Activated CD4-positive, alpha-beta T cell treated with anti-CD3 and anti-CD28 coated beads, Interleukin-2, Interleukin-4, amounts not matched to agents 100 ng/mL and 50 ng/mL, durations not matched to agents 16 hours and 8 hours (primary cell): ENCODE measurements around the gene BRINP3.

Source experiments
- DNase-seq: peaks from one replicate; pipeline ENCODE4 v3.0.0-alpha.2; 2020; ENCODE audit warnings: low spot score

Gene BRINP3

DNA sequence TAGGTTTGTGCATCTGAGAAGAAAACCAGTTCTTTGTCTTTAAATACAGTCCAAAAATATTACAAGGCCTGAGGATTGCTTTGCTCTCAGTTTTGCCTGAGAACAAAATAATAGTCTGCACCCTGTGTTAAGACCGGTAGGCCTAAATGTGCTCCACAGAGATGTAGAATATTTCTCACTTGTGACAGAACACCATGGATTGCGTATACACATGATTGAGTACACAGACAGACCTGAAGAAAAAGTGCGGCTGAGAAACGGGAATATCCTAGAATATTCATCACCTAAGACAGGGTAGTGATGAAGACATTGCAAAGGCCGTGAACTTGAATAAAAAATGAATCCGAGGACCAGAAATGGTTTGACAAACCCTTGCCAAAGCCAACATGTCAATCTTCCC is 155.4 kb downstream of the BRINP3 start:
- no peak for DNase-seq

DNA sequence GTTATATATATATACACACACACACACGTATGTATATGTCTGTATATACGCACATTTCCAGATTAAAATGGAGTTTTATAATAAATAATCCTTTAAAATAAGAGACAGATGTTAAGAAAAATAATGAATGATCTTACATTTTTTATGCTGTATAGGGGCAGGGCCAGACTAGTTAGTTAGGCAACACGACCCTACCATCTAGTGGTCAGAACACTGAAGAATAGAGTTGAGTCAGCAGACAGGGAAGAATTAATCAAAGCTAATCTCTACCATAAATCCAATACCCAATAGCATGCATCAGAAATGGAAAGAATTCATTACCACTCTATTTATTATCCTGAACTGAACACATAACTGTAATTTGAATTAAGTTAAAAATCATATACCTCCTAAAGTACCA is 156.7 kb downstream of the BRINP3 start:
- DNase-seq, result no peak

DNA sequence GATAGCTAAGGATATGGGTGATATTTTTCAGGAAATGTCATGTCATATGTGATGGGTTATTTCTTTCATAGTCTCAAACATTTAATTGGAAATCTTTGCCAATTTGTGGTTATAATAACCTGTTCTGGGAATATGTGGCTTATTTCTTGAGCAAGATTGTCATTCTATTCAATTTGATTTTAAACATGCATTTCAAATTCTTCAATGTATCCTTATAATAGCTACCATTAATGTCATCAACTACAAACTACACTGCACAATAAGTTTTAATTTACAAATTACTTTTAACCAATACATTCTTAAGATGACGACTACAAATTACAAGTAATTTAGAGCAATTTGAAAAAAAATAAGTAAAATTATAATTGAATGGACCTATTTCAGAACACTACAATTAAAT is 164.9 kb downstream of the BRINP3 start:
- DNase-seq, result no peak

DNA sequence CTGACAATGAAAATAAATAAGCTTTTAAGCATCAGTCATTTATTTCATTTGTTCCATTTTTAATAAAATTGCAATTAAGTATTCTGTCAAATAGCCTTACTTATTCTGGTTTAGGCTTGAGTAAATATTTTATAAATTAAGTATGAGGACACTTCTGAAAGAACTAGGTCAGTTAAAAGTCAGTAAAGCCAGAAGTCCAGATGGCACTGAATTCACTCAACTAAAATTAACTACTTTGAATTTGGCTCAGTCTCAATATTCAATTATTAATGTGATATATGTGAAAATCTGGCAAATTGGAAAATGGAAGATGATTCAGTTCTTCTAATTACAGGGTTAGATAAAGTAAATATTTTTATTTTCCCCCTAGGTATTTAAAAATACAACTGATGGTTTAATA is 174.2 kb downstream of the BRINP3 start:
- no peak for DNase-seq

DNA sequence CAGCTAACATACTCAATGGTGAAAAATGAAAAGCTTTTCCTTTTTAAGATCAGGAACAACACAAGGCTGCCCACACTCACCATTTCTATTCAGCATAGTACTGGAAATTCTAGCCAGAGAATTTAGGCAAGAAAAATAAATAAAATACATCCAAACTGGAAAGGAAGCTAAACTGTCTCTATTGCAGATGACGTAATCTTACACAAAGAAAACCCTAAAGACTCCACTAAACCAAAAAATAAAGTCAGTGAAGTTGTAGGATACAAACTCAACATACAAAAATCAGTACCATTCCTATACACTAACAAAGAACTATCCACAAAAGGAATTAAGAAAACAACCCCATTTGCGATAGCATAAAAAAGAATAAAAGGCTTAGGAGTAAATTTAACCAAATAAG is 181.2 kb downstream of the BRINP3 start:
- no peak for DNase-seq

DNA sequence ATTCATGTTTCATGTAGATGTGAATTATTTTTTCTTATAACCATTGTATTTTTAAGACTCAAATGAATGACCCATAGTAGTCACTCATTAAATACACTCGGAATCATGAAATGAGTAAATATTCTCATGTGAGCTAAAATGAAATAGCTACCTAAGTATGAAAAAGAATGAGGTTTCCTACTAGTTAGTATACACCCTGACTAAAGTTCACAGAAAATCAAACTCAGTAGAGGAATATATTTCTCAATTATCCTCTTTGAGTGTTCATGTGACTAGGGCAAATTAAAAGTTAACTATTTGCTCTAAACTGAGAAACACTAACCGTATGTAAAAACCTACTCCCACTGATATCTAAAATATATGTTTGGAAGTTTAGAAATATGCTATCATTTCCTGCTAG is 187.8 kb downstream of the BRINP3 start:
- no peak for DNase-seq

DNA sequence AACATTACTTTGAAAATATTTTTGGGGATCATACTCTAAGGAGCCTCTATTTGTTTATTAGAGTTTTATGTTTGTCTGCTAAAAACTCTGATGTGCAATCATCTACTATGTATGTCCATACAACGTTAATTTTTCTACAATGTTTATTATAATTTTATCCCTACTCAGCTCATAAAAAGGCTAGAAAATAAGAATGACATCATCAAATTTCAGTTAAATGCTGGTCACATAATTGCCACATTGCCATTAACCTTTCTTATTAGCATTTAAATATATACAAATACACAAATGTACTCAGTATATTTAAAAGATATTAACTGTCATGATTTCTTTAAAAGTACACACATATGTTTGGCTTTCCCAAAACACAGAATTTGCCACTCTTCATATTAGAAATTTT is 191.6 kb downstream of the BRINP3 start:
- no peak for DNase-seq

DNA sequence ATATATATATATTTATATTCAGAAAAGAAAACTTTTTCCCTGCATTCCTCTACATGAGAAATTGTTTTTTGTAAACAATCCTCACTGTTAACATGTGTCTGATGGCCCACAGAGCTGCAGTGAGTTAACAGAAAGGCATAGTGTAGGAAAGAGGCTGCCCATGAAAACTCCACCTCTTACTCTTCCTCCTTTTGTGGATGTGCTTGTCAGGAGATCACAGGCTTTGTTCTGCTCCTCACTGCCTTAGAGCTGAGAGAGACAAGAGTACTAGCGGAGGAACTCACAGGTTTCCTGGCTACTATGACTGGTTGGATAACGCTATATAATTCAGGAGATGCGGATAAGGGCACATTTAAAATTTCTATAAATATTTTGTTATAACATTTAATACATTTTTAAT is 200.6 kb downstream of the BRINP3 start:
- DNase-seq, result no peak

DNA sequence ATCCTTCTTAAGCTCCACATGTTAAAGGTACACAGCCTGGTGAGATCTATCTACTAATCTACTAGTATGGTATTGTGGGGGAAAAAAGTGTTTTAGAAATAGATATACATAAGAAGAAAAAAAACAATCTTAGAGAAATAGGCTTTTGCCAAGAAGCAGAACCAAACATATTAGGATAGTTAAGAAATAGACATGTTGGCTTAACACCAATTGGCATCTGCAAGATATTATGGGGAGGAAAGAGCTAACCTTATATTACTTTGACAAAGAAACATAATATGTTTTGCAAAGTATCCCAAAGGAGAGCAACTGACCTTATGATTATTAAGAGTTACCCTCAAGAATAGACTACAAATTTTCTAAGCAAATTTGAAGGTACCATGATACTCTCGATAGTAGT is 202.9 kb downstream of the BRINP3 start:
- no peak for DNase-seq

DNA sequence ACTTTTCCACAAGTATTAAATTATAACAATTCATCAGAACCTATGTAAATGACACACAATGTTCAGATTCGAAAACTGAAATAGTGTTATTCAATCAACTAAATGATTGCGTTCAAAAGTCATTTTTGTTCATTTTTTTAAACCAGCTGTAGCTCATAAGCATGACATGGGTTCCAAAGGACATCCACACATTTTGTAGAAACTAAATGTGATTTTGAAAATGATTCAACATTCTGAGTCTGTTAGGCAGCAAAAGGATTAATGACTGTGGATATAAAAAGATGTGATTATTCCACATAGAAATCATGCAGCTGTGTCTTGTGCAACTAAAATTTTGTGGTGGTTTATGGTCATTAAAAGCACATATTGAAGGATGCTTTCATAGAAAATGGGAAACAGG is 204.5 kb downstream of the BRINP3 start:
- no peak for DNase-seq

DNA sequence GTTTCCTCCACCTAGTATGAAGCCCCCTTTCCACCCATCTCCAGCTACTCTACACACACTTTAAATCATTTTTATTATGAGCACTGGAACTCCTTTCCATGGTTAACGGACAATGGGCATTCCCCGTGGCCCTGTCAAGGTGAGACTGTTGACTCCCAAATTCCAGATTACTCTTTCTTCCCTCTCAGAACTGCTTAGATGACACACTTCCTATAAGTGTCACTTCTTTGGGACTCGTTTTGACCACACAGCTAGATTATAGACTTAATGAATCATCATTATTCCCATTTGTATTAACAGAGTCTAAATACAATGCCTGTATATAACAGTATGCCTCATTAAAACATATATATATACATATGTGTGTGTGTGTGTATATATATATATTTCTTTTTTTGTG is 215.1 kb downstream of the BRINP3 start:
- DNase-seq, result no peak

DNA sequence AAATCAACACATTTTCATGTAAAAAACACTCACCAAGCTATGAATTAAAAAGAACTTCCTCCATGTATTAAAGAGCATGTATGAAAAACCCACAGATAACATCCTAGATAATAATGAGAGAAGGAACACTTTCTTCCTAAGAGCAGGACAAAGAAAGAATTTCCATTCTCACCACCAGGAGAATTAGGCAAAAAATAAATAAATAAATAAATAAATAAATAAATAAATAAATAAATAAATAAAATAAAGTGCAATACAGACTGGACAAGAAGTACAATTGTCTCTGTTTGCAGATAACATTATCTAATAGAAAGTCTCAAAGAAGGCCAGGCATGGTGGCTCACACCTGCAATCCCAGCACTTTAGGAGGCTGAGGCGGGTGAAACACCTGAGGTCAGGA is 218.2 kb downstream of the BRINP3 start:
- DNase-seq, result no peak

DNA sequence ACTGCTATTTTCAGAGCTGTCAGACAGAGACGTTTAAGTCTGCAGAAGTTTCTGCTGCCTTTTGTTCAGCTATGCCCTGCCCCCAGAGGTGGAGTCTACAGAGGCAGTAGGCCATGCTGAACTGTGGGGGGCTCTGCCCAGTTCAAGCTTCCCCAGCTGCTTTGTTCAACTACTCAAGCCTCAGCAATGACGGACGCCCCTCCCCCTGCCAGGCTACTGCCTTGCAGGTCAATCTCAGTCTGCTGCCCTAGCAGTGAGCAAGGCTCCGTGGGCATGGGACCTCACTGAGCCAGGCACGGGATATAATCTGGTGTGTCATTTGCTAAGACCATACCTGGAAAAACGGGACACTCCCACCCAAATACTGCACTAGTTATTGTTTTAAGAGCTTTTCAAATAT is 219.7 kb downstream of the BRINP3 start:
- DNase-seq, result no peak

DNA sequence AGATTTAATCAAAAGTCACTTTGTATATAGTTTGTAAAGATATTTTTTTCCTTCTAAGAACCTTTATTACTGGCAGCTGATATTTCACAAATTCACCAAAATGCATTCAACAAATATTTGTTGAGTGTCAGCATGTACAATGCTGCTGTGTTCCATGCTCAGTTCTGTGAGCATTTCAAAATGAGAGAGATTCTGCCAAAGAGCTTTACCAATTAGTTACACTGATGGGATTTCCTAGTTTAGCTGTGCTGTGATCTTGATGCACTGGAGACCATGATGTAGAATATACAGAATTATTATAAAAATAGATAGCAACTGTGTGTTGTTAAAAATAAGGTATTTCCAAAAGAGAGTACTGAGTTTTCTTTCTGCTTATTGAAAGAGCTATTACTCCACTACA is 225.6 kb downstream of the BRINP3 start:
- no peak for DNase-seq

DNA sequence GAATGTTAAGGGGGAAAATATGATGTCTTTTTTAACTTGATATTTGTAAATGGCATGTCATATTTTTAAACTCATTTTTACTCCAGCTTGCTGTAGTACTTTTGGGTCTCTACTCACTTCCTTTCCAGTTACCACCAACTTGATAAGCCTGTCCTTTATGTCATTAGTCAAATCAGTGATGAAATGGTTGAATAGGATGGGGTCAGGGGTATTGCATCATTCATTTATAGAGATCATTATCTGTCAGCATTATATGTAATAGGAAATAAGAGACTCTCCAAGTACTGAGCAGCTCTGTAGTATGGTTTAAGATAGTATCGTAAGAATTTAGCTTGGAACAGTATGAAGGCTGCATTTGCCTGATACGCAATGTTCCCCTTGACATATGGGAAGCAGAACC is 227.3 kb downstream of the BRINP3 start:
- no peak for DNase-seq

DNA sequence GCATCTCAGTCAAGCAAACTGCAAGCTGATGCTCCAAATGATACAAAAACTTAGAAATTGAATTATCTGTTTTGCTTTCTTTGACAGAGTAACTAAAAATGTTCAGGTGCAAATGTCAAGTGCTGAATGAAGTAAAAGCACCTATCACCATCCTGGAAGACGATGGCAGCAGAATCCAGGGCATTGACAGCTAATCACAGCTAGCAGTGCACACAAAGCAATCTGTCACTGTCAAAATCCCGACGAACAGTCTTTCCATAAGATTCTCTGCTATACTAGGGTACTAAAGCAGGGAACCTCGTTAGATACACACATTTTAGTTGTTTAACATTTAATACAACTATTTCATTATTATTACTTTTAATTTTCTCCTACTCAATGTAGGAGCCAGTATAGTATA is 233.3 kb downstream of the BRINP3 start:
- no peak for DNase-seq

DNA sequence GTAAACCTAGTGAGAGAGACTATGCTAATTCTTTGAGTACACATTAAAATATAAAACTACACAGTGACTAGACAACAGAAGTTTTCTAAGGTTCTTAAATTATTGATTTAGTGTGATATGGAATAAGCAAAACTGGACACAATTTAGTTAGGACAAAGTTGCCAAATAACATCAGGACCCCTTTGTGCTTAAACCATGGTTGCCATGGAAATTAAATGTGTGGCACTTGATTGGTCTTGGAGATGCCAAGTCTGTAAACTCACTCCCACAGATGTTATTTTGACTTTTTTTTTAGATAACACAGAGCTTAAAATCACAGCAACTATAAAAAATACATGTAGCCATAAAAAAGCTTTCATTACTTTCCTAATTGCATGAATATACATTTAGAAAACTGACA is 234.6 kb downstream of the BRINP3 start:
- DNase-seq, result no peak

DNA sequence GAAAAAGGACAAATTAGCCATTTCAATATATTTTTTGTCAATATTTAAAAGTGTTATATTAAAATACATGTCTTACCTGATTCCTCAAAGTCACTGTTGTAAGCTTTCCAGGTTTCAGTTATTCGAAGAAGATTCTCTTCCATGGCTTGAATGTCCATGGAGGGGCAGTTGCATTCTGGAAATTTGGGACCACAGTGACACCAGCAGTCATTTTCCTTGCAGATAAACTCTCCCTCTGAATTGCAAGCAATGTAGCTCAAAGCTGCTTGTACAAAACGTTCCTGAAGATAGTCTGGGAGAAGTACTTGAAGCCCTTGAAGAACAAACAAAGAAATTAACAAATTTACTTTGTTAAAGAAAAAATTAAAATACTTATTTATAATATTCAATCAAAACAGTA is 251.7 kb downstream of the BRINP3 start:
- no peak for DNase-seq

DNA sequence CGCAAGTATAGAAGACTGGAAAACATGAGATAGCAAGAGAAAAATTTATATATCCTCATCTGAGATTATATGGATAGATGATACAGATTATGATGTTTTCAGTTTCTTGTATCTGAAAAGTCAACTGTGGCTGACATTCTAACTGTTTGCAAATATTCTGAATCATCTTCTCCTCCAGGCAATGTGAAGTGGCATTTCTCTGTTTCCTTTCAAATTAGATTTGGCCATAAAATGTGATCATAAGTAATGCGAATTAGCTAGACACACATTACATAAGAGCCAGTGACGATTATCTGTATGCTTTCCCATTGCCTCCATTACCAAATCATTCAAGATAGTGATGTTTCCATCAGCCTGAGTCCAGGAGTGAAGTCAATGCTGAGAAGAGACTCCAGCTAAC is 265.2 kb downstream of the BRINP3 start:
- no peak for DNase-seq

DNA sequence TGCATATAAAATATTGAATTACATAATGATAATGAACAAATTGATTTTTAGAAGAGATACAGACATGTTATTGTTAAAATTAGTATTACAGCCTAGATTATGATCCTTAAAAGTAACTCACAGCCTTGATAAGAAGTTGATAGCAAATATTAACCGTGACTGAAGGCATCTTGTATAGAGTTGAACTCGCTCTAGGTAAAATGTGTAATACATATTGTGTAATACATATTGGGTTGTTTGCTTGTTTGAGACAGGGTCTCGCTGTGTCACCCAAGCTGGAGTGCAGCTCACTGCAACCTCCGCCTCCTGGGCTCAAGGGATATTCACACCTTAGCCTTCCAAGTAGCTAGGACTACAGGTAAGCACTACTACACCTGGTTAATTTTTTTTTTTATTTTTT is 269.9 kb downstream of the BRINP3 start:
- no peak for DNase-seq

DNA sequence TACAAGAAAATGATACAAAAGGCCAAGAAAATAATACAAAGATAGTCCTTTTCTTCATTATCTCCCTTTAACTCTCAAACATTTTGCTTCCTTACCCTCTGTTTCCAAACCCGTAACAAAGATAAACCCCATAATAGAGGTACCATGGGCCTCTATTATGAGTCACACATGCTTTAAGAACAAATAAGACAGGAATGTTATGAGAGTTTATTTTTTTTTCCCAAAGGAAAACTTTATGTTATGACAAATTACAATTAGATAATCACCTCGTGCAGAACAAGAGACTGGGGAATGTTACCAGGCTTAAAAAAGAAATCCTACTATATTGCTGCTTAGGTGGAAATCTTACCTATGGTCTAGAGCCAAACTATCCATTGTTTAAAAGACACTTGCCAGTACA is 272.0 kb downstream of the BRINP3 start:
- DNase-seq, result no peak

DNA sequence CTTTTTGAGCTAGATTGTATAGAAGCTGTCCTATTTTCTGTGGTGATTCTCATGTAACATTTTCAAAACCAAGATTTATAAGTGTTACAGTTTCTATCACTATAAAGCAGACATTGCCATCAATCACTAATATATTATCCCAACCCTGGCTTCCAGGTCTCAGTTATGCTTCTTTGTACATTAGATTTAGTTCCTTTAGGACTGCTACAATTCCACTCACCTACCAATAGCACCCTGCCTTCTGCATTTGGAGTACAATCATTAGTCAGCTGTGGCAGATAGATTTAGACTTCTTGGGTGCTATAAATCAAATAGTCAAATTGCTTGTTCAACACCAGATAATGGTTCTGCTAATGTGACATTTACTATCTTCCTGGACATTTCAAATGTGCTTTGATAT is 281.6 kb downstream of the BRINP3 start:
- no peak for DNase-seq

DNA sequence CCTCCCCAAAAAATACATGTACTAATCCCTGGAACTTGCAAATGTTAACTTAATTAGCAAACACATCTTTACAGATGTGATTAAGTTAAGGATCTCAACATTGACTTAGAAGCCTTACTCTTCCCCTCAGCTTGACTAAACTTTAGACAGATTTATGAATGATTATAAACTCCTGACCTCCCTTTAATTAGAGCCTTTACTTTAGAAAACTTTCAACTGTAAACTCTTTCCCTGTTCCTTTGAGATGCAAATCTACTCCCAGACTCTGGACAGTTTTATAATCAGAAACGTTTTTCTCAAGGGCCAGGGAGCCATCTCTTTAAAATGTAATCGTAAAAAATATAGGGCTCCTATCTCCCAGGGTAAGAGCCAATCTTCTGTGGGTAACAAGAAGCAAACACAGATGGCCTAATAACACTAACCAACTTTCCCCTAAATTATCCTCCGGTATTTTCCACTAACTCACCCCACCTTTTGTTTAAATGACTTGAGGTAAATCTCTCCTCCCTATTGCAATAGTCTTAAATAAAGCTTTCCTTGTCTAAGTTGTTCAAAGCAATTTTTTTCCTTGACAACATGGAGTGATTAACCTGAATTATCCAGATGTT is 284.1 kb downstream of the BRINP3 start:
- DNase-seq, result no peak

DNA sequence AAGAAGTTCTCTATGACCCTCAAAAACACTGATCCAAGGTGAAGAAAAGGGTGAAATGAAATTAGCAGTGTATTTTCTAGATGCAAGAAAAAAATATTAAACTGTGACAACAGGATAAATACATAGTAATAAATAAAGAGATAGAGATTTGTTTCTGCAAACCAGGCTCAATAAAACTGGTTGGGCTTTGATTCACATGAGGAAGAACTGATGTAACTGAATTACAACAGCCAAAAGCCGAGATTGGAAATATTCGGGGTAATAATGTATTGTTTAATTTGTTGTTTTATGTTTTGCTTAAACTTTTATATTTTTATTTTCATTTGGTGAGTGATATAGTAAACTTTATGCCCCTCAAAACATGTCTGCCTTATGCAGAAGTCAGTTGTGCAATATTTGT is 285.0 kb downstream of the BRINP3 start:
- no peak for DNase-seq

DNA sequence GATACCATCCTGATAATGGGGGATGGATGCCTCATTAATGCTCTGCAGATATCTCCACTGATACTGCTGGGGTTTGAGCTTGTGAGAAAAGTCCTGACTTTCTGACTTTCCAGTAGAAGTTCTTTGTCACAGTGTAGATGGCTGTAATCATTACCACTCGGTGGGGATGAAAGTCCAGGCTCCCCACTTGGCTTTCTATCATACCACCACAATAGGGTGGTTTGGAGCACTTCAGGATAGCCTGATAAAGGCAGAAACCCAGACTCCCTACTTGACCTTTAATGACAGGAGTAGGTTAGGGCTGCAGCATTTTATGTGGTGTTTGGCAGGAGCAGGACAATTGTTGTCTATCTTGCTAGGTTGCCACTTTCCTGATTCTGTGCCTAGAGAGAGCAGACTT is 294.1 kb downstream of the BRINP3 start:
- DNase-seq, result no peak
